ENCODE measurements around the gene SLC32A1. TPM values are rescaled to one million over a fixed set of nuclear protein-coding genes. Genes with fewer than 3 reads are reported as not detected.

SLC32A1 gene
- total RNA-seq, 1 experiment from 2014 or later: not detected

- Mint-ChIP-seq H3K4me1 (ENCODE audit: low read depth, unreplicated experiment) (peaks cover 22% of the 10 kb centered on the region), H3K27ac (ENCODE audit: unreplicated experiment) (no peak overlapping the region), H3K36me3 (ENCODE audit: insufficient read depth, unreplicated experiment) (peaks cover 12% of the 10 kb centered on the region), H3K27me3 (ENCODE audit: unreplicated experiment) (peaks cover 100% of the 10 kb centered on the region), H3K4me3 (ENCODE audit: low read depth, unreplicated experiment) (no peak overlapping the region), H3K9me3 (ENCODE audit: low read depth, unreplicated experiment) (no peaks in the 10 kb centered on the region)
- CTCF ChIA-PET: interaction anchor here (0.5 to 1.7 kb wide), 6 partner anchors 10 to 295 kb away, joined by 3 to 5 read pairs (median 4); no protein-coding TSS in a partner anchor
- BruUV-seq (replicated peaks): no TSS peak
- intact Hi-C loops (cut with micrococcal nuclease; ENCODE audit: unreplicated experiment): no loop called here
- peak; percentile 72 for DNase-seq
- peak; percentile 64 for TF ChIP-seq CTCF (IDR thresholded peaks at IDR 0.05; ENCODE audit: unreplicated experiment)
Measured at GRCh38 chr20:38725931-38726803, 1.9 kb downstream of the SLC32A1 start.

DNA sequence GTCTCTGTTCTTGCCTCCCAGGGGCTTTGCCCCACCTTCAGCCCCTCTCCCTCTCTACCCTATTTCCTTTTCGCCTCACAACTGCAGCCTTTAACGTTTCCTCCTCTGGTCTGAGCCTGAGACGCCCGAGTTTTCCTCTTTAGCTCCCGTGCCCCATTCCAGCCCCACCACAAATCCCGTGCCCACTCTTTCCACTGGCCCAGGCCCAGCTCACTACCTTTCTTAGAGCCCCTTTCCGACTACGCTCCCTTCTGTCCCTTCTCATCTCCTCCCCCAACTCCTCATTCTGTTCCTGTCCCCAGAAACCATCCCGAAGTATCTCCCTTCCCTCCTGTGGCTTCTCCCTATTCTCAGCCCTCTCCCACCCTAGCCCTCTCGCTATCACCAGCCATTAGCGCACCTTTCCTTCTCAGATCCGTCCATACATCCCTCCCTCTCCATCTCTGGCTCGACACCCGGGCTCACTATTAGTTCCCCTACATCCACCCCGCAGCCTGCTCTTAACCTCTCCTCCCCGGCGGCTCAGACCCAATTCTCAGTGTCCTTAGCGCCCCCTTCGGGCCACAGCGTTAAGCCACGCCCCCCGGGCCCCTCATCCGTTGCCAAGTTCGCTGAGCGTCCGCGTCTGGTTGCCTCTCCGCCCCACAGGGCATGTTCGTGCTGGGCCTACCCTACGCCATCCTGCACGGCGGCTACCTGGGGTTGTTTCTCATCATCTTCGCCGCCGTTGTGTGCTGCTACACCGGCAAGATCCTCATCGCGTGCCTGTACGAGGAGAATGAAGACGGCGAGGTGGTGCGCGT lies 2.7 kb downstream of the SLC32A1 start:
- Mint-ChIP-seq H3K27me3 (ENCODE audit: unreplicated experiment) (peaks cover 100% of the 10 kb centered on the region), H3K36me3 (ENCODE audit: insufficient read depth, unreplicated experiment) (peaks cover 13% of the 10 kb centered on the region), H3K4me3 (ENCODE audit: low read depth, unreplicated experiment) (no peak overlapping the region), H3K9me3 (ENCODE audit: low read depth, unreplicated experiment) (no peaks in the 10 kb centered on the region), H3K27ac (ENCODE audit: unreplicated experiment) (no peak overlapping the region), H3K4me1 (ENCODE audit: low read depth, unreplicated experiment) (peaks cover 22% of the 10 kb centered on the region)
- intact Hi-C loops (cut with micrococcal nuclease; ENCODE audit: unreplicated experiment): no loop called here
- DNase-seq: peak; percentile 39
- BruUV-seq (replicated peaks): no TSS peak
- peak; percentile 17 for TF ChIP-seq CTCF (IDR thresholded peaks at IDR 0.05; ENCODE audit: unreplicated experiment)
- CTCF ChIA-PET: interaction anchor here (0.6 to 1.0 kb wide), 2 partner anchors 25 to 289 kb away, joined by 3 to 4 read pairs; no protein-coding TSS in a partner anchor

- H3K27me3 Mint-ChIP-seq (ENCODE audit: unreplicated experiment): peaks cover 100% of the 10 kb centered on the region
- intact Hi-C loops (cut with micrococcal nuclease; ENCODE audit: unreplicated experiment): no loop called here
- H3K27ac Mint-ChIP-seq (ENCODE audit: unreplicated experiment): no peak overlapping the region
- CTCF ChIA-PET: no interaction called here
- DNase-seq: no peak
- peaks cover 22% of the 10 kb centered on the region for H3K4me1 Mint-ChIP-seq (ENCODE audit: low read depth, unreplicated experiment)
- no peak for TF ChIP-seq CTCF (IDR thresholded peaks at IDR 0.05; ENCODE audit: unreplicated experiment)
- peaks cover 13% of the 10 kb centered on the region for H3K36me3 Mint-ChIP-seq (ENCODE audit: insufficient read depth, unreplicated experiment)
- H3K4me3 Mint-ChIP-seq (ENCODE audit: low read depth, unreplicated experiment): no peak overlapping the region
- H3K9me3 Mint-ChIP-seq (ENCODE audit: low read depth, unreplicated experiment): no peaks in the 10 kb centered on the region
- no TSS peak for BruUV-seq (replicated peaks)
Measured at GRCh38 chr20:38727607-38728190, 3.4 kb downstream of the SLC32A1 start.

DNA sequence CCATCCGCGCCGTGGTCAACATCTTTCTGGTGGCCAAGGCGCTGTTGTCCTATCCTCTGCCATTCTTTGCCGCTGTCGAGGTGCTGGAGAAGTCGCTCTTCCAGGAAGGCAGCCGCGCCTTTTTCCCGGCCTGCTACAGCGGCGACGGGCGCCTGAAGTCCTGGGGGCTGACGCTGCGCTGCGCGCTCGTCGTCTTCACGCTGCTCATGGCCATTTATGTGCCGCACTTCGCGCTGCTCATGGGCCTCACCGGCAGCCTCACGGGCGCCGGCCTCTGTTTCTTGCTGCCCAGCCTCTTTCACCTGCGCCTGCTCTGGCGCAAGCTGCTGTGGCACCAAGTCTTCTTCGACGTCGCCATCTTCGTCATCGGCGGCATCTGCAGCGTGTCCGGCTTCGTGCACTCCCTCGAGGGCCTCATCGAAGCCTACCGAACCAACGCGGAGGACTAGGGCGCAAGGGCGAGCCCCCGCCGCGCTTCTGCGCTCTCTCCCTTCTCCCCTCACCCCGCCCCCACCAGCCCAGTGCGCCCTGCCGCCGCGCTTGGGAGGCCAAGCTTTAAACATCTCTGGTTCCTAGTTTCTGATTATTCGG lies 4.0 kb downstream of the SLC32A1 start:
- BruUV-seq (replicated peaks): no TSS peak
- intact Hi-C loops (cut with micrococcal nuclease; ENCODE audit: unreplicated experiment): no loop called here

More for the DNA sequence above, 4.0 kb downstream of the SLC32A1 start:
- H3K27me3 Mint-ChIP-seq (ENCODE audit: unreplicated experiment): peaks cover 100% of the 10 kb centered on the region
- H3K36me3 Mint-ChIP-seq (ENCODE audit: insufficient read depth, unreplicated experiment): peaks cover 13% of the 10 kb centered on the region
- H3K27ac Mint-ChIP-seq (ENCODE audit: unreplicated experiment): no peak overlapping the region
- DNase-seq: no peak
- no peak overlapping the region for H3K4me3 Mint-ChIP-seq (ENCODE audit: low read depth, unreplicated experiment)
- H3K9me3 Mint-ChIP-seq (ENCODE audit: low read depth, unreplicated experiment): no peaks in the 10 kb centered on the region
- CTCF ChIA-PET: no interaction called here
- H3K4me1 Mint-ChIP-seq (ENCODE audit: low read depth, unreplicated experiment): peaks cover 22% of the 10 kb centered on the region
- no peak for TF ChIP-seq CTCF (IDR thresholded peaks at IDR 0.05; ENCODE audit: unreplicated experiment)
